DMS 273 (cell line): ENCODE results near the gene HLCS.

Source experiments
- DNase-seq: peaks from one replicate; lab custom pipeline; 2025; ENCODE audit not compliant: unreplicated experiment; lab: John Stamatoyannopoulos, UW

HLCS gene

GRCh38 chr21:36887963-36888362 lies 78.5 kb downstream of the HLCS start:
- peak; percentile 35 for DNase-seq

GRCh38 chr21:36883532-36884486 lies 82.7 kb downstream of the HLCS start:
- no peak for DNase-seq

- no peak for DNase-seq
Measured at GRCh38 chr21:36882776-36883175, 83.7 kb downstream of the HLCS start.

- no peak for DNase-seq
Measured at GRCh38 chr21:36881228-36881627, 85.2 kb downstream of the HLCS start.

GRCh38 chr21:36879827-36880226 lies 86.6 kb downstream of the HLCS start:
- no peak for DNase-seq

- no peak for DNase-seq
Measured at GRCh38 chr21:36877741-36878140, 88.7 kb downstream of the HLCS start.

- no peak for DNase-seq
Measured at GRCh38 chr21:36874665-36875064, 91.8 kb downstream of the HLCS start.

- DNase-seq = no peak
Measured at GRCh38 chr21:36873513-36873912, 93.0 kb downstream of the HLCS start.

- no peak for DNase-seq
Measured at GRCh38 chr21:36867291-36867905, 99.1 kb downstream of the HLCS start.

- no peak for DNase-seq
Measured at GRCh38 chr21:36866419-36866818, 100.0 kb downstream of the HLCS start.

- DNase-seq = no peak
Measured at GRCh38 chr21:36864974-36865373, 101.5 kb downstream of the HLCS start.

GRCh38 chr21:36863260-36863659 lies 103.2 kb downstream of the HLCS start:
- no peak for DNase-seq

GRCh38 chr21:36861595-36862323 lies 104.7 kb downstream of the HLCS start:
- DNase-seq = no peak

GRCh38 chr21:36860736-36861594 lies 105.5 kb downstream of the HLCS start:
- no peak for DNase-seq

GRCh38 chr21:36859744-36860501 lies 106.5 kb downstream of the HLCS start:
- peak; percentile 46 for DNase-seq

GRCh38 chr21:36858320-36858957 lies 108.0 kb downstream of the HLCS start:
- no peak for DNase-seq

GRCh38 chr21:36856643-36857042 lies 109.8 kb downstream of the HLCS start:
- no peak for DNase-seq

- peak; percentile 74 for DNase-seq
Measured at GRCh38 chr21:36854391-36854790, 112.1 kb downstream of the HLCS start.

GRCh38 chr21:36852864-36853263 lies 113.6 kb downstream of the HLCS start:
- no peak for DNase-seq
